ENCODE results near the gene MAGI1.

GRCh38 chr3:65334045-65334665 lies 704.6 kb downstream of the MAGI1 start:
- no peak for TF ChIP-seq CTCF (IDR thresholded peaks at IDR 0.05)
- TF ChIP-seq POLR2A (IDR thresholded peaks at IDR 0.05) = no peak

Measured in lower leg skin (tissue), 3 donors.